ENCODE results near the gene PCDHGA1.
"Not testable (repeated sequence)": the region's sequence is repeated elsewhere in the genome, so short reads cannot be mapped to it uniquely, and the experiment has no call there.

Gene PCDHGA1

GRCh38 chr5:141343242-141343952 lies 13.1 kb downstream of the PCDHGA1 start, which contains the start of gene PCDHGA3:
Gene PCDHGA3, plus strand, starts transcription at chr5:141343829. Its CDS starts 205 bp downstream, at chr5:141344034.
- Histone ChIP-seq H4K20me1 (ENCODE audit: insufficient read depth, low read length) (no peaks in the 10 kb centered on the region), H3K4me3 (ENCODE audit: low read length) (no peak within 1 kb of the TSS), H3K27ac (ENCODE audit: low read length) (no peak within 1 kb of the TSS), H3K27me3 (ENCODE audit: low read depth, low read length) (no peaks in the 10 kb centered on the region), H3K9ac (ENCODE audit: low read length) (no peak within 1 kb of the TSS), H3K9me3 (ENCODE audit: insufficient read depth, low read length) (no peaks in the 10 kb centered on the region), H3K36me3 (replicated peaks; ENCODE audit: low read depth, low read length) (no peaks in the 10 kb centered on the region), H3K4me2 (ENCODE audit: low read length) (no peak within 1 kb of the TSS), H3K4me1 (ENCODE audit: low read length) (no peaks in the 10 kb centered on the region), H3K79me2 (ENCODE audit: low read length) (no peaks in the 10 kb centered on the region), H2AFZ (ENCODE audit: low read depth, low read length) (no peak within 1 kb of the TSS)
- no peak for TF ChIP-seq EZH2phosphoT487 (IDR thresholded peaks at IDR 0.05; ENCODE audit: low read depth)
- no peak for TF ChIP-seq CTCF (IDR thresholded peaks at IDR 0.05; ENCODE audit: low read depth, low read length)

GRCh38 chr5:141343953-141344463 lies 13.7 kb downstream of the PCDHGA1 start:
- H3K9ac ChIP-seq (ENCODE audit: low read length), result no peak overlapping the region
- TF ChIP-seq CTCF (IDR thresholded peaks at IDR 0.05; ENCODE audit: low read depth, low read length) (no peak), EZH2phosphoT487 (IDR thresholded peaks at IDR 0.05; ENCODE audit: low read depth) (no peak)

GRCh38 chr5:141345327-141345726 lies 15.0 kb downstream of the PCDHGA1 start:
- H3K27me3 ChIP-seq (ENCODE audit: low read depth, low read length), result no peaks in the 10 kb centered on the region
- H3K27ac ChIP-seq (ENCODE audit: low read length), result no peak overlapping the region
- H3K4me2 ChIP-seq (ENCODE audit: low read length), result no peak overlapping the region
- no peaks in the 10 kb centered on the region for H3K4me1 ChIP-seq (ENCODE audit: low read length)
- H2AFZ ChIP-seq (ENCODE audit: low read depth, low read length), result no peak overlapping the region
- no peaks in the 10 kb centered on the region for H4K20me1 ChIP-seq (ENCODE audit: insufficient read depth, low read length)
- TF ChIP-seq CTCF (IDR thresholded peaks at IDR 0.05; ENCODE audit: low read depth, low read length) (no peak), EZH2phosphoT487 (IDR thresholded peaks at IDR 0.05; ENCODE audit: low read depth) (no peak)
- H3K9ac ChIP-seq (ENCODE audit: low read length), result no peak overlapping the region
- no peaks in the 10 kb centered on the region for H3K79me2 ChIP-seq (ENCODE audit: low read length)
- no peaks in the 10 kb centered on the region for H3K36me3 ChIP-seq (replicated peaks; ENCODE audit: low read depth, low read length)
- H3K9me3 ChIP-seq (ENCODE audit: insufficient read depth, low read length), result no peaks in the 10 kb centered on the region
- no peak overlapping the region for H3K4me3 ChIP-seq (ENCODE audit: low read length)

More at GRCh38 chr5:141343953-141344463, 13.7 kb downstream of the PCDHGA1 start:
- Histone ChIP-seq H4K20me1 (ENCODE audit: insufficient read depth, low read length) (no peaks in the 10 kb centered on the region), H3K9me3 (ENCODE audit: insufficient read depth, low read length) (no peaks in the 10 kb centered on the region), H3K27me3 (ENCODE audit: low read depth, low read length) (no peaks in the 10 kb centered on the region), H3K79me2 (ENCODE audit: low read length) (no peaks in the 10 kb centered on the region), H2AFZ (ENCODE audit: low read depth, low read length) (no peak overlapping the region), H3K4me1 (ENCODE audit: low read length) (no peaks in the 10 kb centered on the region), H3K4me2 (ENCODE audit: low read length) (no peak overlapping the region), H3K27ac (ENCODE audit: low read length) (no peak overlapping the region), H3K36me3 (replicated peaks; ENCODE audit: low read depth, low read length) (no peaks in the 10 kb centered on the region), H3K4me3 (ENCODE audit: low read length) (no peak overlapping the region)

- not testable (repeated sequence) for H3K9ac ChIP-seq (ENCODE audit: low read length); H4K20me1 ChIP-seq (ENCODE audit: insufficient read depth, low read length); H3K36me3 ChIP-seq (replicated peaks; ENCODE audit: low read depth, low read length); H3K9me3 ChIP-seq (ENCODE audit: insufficient read depth, low read length); H3K4me1 ChIP-seq (ENCODE audit: low read length); H3K4me3 ChIP-seq (ENCODE audit: low read length); H2AFZ ChIP-seq (ENCODE audit: low read depth, low read length); H3K27me3 ChIP-seq (ENCODE audit: low read depth, low read length); H3K79me2 ChIP-seq (ENCODE audit: low read length); H3K27ac ChIP-seq (ENCODE audit: low read length); H3K4me2 ChIP-seq (ENCODE audit: low read length)
Measured at GRCh38 chr5:141346017-141346416, 15.7 kb downstream of the PCDHGA1 start.
